SK-N-SH treated with all-trans-retinoic acid at 6 μM for 48 hours (cell line): ENCODE measurements around the gene ORM2.

Experiments used
- ARNTL ChIP-seq: fragments of 450-650 bp; formaldehyde crosslinking; IDR thresholded peaks from 2 replicates; pipeline ENCODE4 v1.5.0; 2020; ENCODE audit warnings: low read depth, mild to moderate bottlenecking, moderate library complexity, borderline replicate concordance
- CREB5 ChIP-seq: fragments of 250-450 bp; sonication (Bioruptor Pico); IDR thresholded peaks from 2 replicates; pipeline ENCODE4 v1.5.1; 2020; ENCODE audit warnings: low read depth, mild to moderate bottlenecking, moderate library complexity
- GLIS3 ChIP-seq: fragments of 250-450 bp; sonication (Bioruptor Pico); IDR thresholded peaks from 2 replicates; pipeline ENCODE4 v1.5.0; 2020; ENCODE audit warnings: mild to moderate bottlenecking, moderate library complexity
- SNAI2 ChIP-seq: fragments of 250-450 bp; sonication (Bioruptor Pico); IDR thresholded peaks from 2 replicates; pipeline ENCODE4 v1.5.0; 2020; ENCODE audit warnings: mild to moderate bottlenecking, moderate library complexity
- ZFP3 ChIP-seq: fragments of 250-450 bp; sonication (Bioruptor Pico); IDR thresholded peaks from 2 replicates; pipeline ENCODE4 v1.5.0; 2020; ENCODE audit warnings: mild to moderate bottlenecking, moderate library complexity

GRCh38 chr9:114359801-114360200, 30.1 kb downstream of the ORM2 start:
- TF ChIP-seq SNAI2 (no peak), GLIS3 (CRISPR knock-in tag) (no peak), CREB5 (CRISPR knock-in tag) (no peak), ZFP3 (no peak), ARNTL (CRISPR knock-in tag) (no peak)
